ENCODE measurements around the gene AGPAT4. TPM values are rescaled to one million over a fixed set of nuclear protein-coding genes. Genes with fewer than 3 reads are reported as not detected.

Gene AGPAT4
- total RNA-seq, 6 experiments from 2014 or later, result 0.42 to 1.7 (median 0.78) TPM

DNA sequence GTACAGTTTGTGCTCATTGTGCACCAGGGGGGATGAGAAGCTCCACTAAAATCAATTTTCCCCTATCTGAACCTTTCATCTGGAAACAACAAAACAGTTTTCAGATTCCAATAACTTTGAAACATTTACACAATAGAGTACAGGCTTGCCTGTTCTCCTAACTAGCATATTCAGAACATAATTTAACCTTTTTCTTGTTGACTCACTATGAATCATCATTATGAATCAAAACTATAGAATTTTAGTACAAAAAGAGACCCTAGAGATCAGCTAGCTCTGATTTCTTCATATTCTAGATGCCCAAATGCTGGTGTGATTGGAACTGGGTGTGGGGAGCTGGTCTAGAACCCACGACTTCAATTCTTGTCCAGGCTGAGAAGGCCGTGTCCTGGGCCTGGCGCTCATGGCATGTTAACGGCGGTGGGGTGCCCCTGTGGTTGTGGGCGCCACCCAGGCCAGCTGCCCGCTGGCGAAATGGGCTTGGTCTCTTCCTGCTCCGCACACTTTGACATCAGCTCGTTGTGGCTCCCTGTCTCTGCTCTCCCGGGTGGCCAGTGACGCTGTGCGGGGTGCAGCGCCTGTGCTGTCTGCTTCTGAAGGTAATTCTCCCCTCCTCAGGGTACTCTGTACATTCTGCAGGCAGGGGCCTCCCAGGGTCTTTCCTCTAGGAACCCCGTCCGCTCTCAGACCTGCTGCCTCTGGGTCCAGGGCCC lies 29.9 kb upstream of the AGPAT4 start:
- intact Hi-C loops (cut with DNase I), result no loop called here
- Histone ChIP-seq H3K36me3 (no peaks in the 10 kb centered on the region), H3K9me3 (no peaks in the 10 kb centered on the region), H3K4me3 (no peak overlapping the region), H3K4me1 (no peaks in the 10 kb centered on the region), H3K27me3 (no peaks in the 10 kb centered on the region), H3K27ac (no peak overlapping the region)
- DNase-seq (no peak), ATAC-seq (no peak)
- TF ChIP-seq, protein P1, sequence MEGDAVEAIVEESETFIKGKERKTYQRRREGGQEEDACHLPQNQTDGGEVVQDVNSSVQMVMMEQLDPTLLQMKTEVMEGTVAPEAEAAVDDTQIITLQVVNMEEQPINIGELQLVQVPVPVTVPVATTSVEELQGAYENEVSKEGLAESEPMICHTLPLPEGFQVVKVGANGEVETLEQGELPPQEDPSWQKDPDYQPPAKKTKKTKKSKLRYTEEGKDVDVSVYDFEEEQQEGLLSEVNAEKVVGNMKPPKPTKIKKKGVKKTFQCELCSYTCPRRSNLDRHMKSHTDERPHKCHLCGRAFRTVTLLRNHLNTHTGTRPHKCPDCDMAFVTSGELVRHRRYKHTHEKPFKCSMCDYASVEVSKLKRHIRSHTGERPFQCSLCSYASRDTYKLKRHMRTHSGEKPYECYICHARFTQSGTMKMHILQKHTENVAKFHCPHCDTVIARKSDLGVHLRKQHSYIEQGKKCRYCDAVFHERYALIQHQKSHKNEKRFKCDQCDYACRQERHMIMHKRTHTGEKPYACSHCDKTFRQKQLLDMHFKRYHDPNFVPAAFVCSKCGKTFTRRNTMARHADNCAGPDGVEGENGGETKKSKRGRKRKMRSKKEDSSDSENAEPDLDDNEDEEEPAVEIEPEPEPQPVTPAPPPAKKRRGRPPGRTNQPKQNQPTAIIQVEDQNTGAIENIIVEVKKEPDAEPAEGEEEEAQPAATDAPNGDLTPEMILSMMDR (IDR thresholded peaks at IDR 0.05), result no peak
- no peak for TF ChIP-seq POLR2A (IDR thresholded peaks at IDR 0.05)
- 20% methylated on average over 1 of the region's 16 CpGs for WGBS (ENCODE audit: insufficient coverage, low coverage, low lambda C conversion rate, missing lambda C conversion rate)

DNA sequence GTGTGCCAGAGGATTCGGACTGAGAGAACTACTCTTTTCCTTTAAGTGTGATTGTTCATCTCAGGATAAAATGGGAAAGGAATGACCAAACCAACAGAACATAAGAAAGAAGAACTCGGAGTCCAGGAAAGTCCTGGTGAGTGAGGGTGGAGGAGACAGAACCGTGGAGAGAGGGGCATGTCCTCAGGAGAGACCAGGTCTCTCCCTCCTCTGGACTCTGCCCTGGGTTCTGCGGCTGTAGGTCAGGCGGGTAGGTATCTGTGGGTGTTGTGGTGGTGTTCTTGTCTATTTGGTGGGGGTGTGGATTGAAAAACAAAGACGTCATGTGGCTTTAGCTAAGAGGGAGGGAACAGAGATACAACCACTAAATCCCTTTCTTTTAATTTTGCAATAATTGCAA lies 29.1 kb upstream of the AGPAT4 start:
- no peaks in the 10 kb centered on the region for H3K36me3 ChIP-seq
- H3K27ac ChIP-seq, result no peak overlapping the region
- WGBS (ENCODE audit: insufficient coverage, low coverage, low lambda C conversion rate, missing lambda C conversion rate), result 53% methylated on average over 6 of the region's 6 CpGs
- no peak overlapping the region for H3K4me3 ChIP-seq
- intact Hi-C loops (cut with DNase I), result no loop called here
- ATAC-seq, result no peak
- H3K4me1 ChIP-seq, result no peaks in the 10 kb centered on the region
- no peaks in the 10 kb centered on the region for H3K27me3 ChIP-seq
- no peak for DNase-seq
- TF ChIP-seq, protein P1 (IDR thresholded peaks at IDR 0.05), result no peak
- no peak for TF ChIP-seq POLR2A (IDR thresholded peaks at IDR 0.05)
- H3K9me3 ChIP-seq, result no peaks in the 10 kb centered on the region

DNA sequence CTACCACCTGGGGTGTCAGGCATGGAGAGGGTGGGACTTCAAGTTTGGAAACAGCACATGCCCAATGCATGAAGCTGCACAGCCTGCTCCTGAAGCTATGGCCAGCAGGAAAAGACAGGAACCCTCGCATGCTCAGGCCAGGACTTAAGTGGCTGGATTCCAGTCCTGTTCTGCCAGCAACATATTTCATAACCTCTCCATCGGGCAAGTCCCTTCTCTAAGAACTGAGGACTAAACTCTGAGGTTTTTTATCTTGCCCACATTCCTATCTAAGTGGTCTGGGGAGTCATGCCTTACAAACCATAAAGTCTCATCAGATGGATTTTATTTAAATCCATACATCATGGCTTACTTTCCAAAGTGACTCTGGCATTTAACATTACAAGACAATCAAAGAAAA lies 27.5 kb upstream of the AGPAT4 start:
- Histone ChIP-seq H3K27me3 (no peaks in the 10 kb centered on the region), H3K36me3 (no peaks in the 10 kb centered on the region), H3K27ac (no peak overlapping the region), H3K4me1 (no peaks in the 10 kb centered on the region), H3K9me3 (no peaks in the 10 kb centered on the region), H3K4me3 (no peak overlapping the region)
- no peak for TF ChIP-seq POLR2A (IDR thresholded peaks at IDR 0.05)
- TF ChIP-seq, protein P1 (IDR thresholded peaks at IDR 0.05), result no peak
- WGBS (ENCODE audit: insufficient coverage, low coverage, low lambda C conversion rate, missing lambda C conversion rate), result 29% methylated on average over 2 of the region's 2 CpGs
- no peak for DNase-seq
- intact Hi-C loops (cut with DNase I), result no loop called here
- no peak for ATAC-seq

DNA sequence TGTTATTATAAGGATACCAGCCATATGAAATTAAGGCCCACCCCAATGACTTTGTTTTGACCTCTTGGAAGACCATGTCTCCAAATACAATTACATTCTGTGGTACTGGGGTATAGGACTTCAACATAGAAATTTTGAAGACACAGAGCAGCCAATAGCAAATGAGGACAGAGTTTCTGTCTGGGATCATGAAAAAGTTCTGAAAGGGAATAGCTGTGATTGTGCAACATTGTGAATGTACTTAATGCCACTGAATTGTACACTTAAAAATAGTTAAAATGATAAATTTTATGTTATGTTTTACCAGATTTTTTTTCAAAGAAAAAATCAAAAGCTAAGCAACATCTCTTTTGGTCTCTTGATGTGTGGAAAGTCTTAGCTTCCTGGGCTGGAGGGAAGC lies 27.0 kb upstream of the AGPAT4 start:
- Histone ChIP-seq H3K4me3 (no peak overlapping the region), H3K36me3 (no peaks in the 10 kb centered on the region), H3K9me3 (no peaks in the 10 kb centered on the region), H3K4me1 (no peaks in the 10 kb centered on the region), H3K27me3 (no peaks in the 10 kb centered on the region), H3K27ac (no peak overlapping the region)
- ATAC-seq, result no peak
- intact Hi-C loops (cut with DNase I), result no loop called here
- DNase-seq, result no peak
- TF ChIP-seq, protein P1 (IDR thresholded peaks at IDR 0.05), result no peak
- no peak for TF ChIP-seq POLR2A (IDR thresholded peaks at IDR 0.05)

DNA sequence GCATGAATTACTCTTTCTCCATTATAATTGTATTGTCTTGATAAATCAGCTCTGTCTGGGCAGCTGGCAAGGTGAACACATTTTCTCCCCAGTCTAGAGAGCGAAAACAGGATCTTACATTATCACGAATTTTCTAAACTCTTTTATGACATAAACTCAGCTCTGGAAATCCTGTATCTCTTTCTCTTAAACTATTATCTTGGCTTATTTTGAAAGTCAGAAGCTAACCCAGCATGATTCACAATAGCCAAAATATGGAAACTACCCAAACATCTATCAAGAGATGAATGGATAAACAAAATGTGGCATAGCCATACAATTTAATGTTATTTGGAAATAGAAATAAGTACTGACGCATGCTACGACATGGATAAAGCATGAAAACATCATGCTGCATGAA lies 25.9 kb upstream of the AGPAT4 start:
- no peak overlapping the region for H3K27ac ChIP-seq
- no peaks in the 10 kb centered on the region for H3K36me3 ChIP-seq
- 85% methylated on average over 4 of the region's 4 CpGs for WGBS (ENCODE audit: insufficient coverage, low coverage, low lambda C conversion rate, missing lambda C conversion rate)
- H3K4me1 ChIP-seq, result no peaks in the 10 kb centered on the region
- no peak for TF ChIP-seq POLR2A (IDR thresholded peaks at IDR 0.05)
- TF ChIP-seq, protein P1 (IDR thresholded peaks at IDR 0.05), result no peak
- no peaks in the 10 kb centered on the region for H3K9me3 ChIP-seq
- H3K27me3 ChIP-seq, result no peaks in the 10 kb centered on the region
- no peak for ATAC-seq
- no peak for DNase-seq
- intact Hi-C loops (cut with DNase I), result no loop called here
- no peak overlapping the region for H3K4me3 ChIP-seq
